ENCODE measurements around the gene NR2F1-AS1. TPM values are rescaled to one million over a fixed set of nuclear protein-coding genes. Genes with fewer than 3 reads are reported as not detected.

Gene NR2F1-AS1
- total RNA-seq, 2 donors from 2014 or later, result 0.69 to 2.4 TPM

DNA sequence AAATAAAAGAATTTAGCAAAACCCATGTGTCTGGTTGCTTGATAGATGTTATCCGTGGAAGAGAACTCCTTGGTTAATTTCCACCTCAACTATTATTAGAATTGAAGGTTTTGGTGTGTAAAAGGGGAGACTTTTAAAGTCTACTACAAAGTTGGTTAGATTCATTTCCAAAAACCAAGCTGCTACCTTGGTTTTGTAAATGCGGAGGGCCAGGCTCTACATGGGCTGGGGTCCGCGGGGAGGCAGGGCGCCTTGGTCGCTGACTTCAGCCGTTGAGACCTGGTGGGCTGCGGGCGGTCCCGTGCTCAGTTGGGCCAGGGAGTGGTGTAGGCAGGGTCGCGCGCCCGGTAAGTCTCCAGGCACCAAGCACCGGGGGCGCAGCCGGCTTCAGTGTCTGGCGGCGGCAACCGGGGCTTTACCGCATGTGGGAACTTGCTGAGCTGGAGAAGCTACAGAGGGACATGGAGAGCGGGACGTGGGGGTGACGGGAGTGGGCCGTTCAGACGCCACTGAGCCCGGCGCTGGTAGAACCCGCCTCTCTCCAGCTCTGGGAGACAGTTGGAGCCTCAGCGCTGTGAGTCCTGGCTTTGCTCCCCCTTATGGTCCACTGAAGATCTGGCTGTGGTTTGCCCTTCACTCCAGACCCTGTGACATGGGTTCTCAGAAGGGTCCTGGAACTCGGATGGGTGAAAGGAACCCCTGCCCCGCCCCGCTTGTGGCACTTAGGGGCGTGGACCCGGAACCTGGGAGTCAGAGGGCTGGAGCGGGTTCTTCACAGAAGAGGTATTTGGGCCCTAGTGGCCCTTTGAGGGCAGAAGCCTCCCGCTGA, 13.8 kb upstream of the NR2F1-AS1 start:
- intact Hi-C loops (cut with DNase I), result no loop called here
- Histone ChIP-seq H3K36me3 (no peaks in the 10 kb centered on the region), H3K9ac (ENCODE audit: low read depth in 2 of 2, low read length in 2 of 2) (no peak overlapping the region), H3K4me1 (no peaks in the 10 kb centered on the region), H3K4me3 (no peak overlapping the region), H3K9me3 (no peaks in the 10 kb centered on the region), H3K27me3 (peaks cover 72% of the 10 kb centered on the region), H3K27ac (no peak overlapping the region)
- TF ChIP-seq, protein P1, sequence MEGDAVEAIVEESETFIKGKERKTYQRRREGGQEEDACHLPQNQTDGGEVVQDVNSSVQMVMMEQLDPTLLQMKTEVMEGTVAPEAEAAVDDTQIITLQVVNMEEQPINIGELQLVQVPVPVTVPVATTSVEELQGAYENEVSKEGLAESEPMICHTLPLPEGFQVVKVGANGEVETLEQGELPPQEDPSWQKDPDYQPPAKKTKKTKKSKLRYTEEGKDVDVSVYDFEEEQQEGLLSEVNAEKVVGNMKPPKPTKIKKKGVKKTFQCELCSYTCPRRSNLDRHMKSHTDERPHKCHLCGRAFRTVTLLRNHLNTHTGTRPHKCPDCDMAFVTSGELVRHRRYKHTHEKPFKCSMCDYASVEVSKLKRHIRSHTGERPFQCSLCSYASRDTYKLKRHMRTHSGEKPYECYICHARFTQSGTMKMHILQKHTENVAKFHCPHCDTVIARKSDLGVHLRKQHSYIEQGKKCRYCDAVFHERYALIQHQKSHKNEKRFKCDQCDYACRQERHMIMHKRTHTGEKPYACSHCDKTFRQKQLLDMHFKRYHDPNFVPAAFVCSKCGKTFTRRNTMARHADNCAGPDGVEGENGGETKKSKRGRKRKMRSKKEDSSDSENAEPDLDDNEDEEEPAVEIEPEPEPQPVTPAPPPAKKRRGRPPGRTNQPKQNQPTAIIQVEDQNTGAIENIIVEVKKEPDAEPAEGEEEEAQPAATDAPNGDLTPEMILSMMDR (IDR thresholded peaks at IDR 0.05), result no peak
- DNase-seq, result no peak

DNA sequence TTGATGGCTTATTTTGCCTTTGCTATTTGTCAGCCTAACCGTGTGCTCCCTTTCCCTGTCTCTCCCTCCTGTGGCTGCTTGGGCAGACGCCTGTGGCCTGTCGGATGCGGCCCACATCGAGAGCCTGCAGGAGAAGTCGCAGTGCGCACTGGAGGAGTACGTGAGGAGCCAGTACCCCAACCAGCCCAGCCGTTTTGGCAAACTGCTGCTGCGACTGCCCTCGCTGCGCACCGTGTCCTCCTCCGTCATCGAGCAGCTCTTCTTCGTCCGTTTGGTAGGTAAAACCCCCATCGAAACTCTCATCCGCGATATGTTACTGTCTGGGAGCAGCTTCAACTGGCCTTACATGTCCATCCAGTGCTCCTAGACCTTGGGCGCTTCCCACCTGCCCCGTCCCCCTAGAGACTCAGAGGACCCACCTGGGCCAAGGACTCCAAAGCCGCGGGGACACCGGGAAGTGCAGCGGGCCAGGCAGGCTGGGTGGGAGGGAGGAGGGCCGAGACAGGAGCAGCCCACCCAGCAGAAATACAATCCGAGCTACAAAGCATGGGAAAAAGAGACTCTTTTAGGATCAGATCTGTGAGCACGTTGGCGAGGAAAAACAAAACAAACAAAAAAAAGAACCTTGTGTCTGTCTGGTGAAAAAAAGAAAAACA, 12.6 kb upstream of the NR2F1-AS1 start:
- Histone ChIP-seq H3K9me3 (no peaks in the 10 kb centered on the region), H3K4me3 (no peak overlapping the region), H3K4me1 (no peaks in the 10 kb centered on the region), H3K9ac (ENCODE audit: low read depth in 2 of 2, low read length in 2 of 2) (no peak overlapping the region), H3K27ac (no peak overlapping the region), H3K36me3 (no peaks in the 10 kb centered on the region), H3K27me3 (peaks cover 68% of the 10 kb centered on the region)
- DNase-seq, result no peak
- intact Hi-C loops (cut with DNase I), result no loop called here
- TF ChIP-seq, protein P1 (IDR thresholded peaks at IDR 0.05), result no peak

DNA sequence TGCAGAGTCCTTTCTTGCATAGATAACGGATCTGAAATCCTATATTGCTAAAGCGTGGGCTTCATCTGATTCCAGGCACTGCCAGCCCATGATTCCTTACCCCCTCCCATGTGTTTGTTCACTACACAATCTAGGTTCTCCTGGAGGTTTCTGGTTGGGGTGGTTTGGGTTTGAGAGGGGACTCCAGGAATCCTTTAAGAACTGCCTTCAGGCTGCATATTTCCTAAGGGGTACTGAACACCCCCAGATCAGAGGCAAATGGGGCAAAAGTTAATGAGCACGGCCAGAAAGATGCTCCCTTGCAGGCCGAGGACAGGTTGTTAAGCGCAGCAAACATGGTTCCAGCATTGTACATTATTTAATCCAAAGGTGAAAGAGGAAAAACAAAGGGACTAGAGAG, 11.9 kb upstream of the NR2F1-AS1 start:
- no peaks in the 10 kb centered on the region for H3K9me3 ChIP-seq
- H3K4me1 ChIP-seq, result no peaks in the 10 kb centered on the region
- TF ChIP-seq, protein P1 (IDR thresholded peaks at IDR 0.05), result no peak
- H3K27me3 ChIP-seq, result peaks cover 64% of the 10 kb centered on the region
- DNase-seq, result no peak
- no peak overlapping the region for H3K9ac ChIP-seq (ENCODE audit: low read depth in 2 of 2, low read length in 2 of 2)
- intact Hi-C loops (cut with DNase I), result no loop called here
- H3K4me3 ChIP-seq, result no peak overlapping the region
- no peaks in the 10 kb centered on the region for H3K36me3 ChIP-seq
- H3K27ac ChIP-seq, result no peak overlapping the region

DNA sequence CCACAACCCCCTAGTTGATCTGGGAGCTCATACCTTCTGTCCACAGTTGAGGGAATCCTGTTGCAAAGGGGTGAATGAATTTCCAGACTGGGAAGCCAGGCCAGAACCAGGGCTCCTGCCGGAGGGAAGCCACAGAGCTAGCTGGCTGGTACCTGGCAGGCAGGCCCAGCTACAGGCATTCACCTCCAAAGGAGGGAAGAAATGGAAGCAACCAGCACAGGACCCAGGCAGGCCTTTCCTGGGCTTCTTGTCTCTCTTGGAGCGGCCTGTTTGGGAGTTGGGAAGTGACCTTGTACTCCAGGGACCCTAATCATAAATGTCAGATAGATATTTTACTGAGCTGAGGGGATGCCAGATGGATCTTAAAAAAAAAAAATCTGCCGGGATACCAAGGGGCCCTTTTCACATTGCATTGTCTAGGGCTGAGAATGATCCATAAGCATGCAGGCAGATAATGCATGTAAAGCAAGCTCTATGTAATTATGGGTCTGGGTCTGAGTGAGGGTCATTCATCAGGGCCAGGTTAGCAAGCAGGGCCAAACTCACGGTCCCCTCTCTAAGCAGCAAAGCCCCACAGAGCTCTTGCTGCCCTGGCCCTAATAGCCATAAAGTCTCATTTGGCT, 10.4 kb upstream of the NR2F1-AS1 start:
- Histone ChIP-seq H3K36me3 (no peaks in the 10 kb centered on the region), H3K4me3 (no peak overlapping the region)

DNA sequence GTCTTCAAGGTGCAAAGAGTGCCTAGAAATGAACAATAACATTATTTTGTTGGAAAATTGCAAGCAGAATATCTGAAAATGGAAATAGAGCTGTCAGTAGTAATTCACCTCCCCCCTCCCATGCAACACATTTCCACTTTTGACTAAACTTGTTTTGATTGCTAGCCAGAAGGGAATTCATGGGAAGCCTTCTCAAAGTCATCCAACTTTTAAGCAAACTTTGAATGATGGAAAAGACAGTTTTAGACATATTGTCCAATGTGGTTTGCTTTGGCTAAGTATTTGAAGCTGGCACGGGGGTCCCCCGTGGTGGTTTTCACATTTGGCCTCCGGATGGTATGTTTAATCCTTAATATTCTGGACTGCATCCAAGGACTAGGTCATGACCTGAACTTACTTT, 9.5 kb upstream of the NR2F1-AS1 start:
- intact Hi-C loops (cut with DNase I), result no loop called here
- DNase-seq, result no peak
- Histone ChIP-seq H3K9ac (ENCODE audit: low read depth in 2 of 2, low read length in 2 of 2) (no peak overlapping the region), H3K36me3 (no peaks in the 10 kb centered on the region), H3K4me1 (no peaks in the 10 kb centered on the region), H3K27me3 (peaks cover 62% of the 10 kb centered on the region), H3K9me3 (no peaks in the 10 kb centered on the region), H3K27ac (no peak overlapping the region), H3K4me3 (no peak overlapping the region)
- TF ChIP-seq, protein P1 (IDR thresholded peaks at IDR 0.05), result no peak

More for the DNA sequence above, 10.4 kb upstream of the NR2F1-AS1 start:
- Histone ChIP-seq H3K9me3 (no peaks in the 10 kb centered on the region), H3K4me1 (no peaks in the 10 kb centered on the region), H3K9ac (ENCODE audit: low read depth in 2 of 2, low read length in 2 of 2) (no peak overlapping the region), H3K27me3 (peaks cover 63% of the 10 kb centered on the region), H3K27ac (no peak overlapping the region)
- no peak for DNase-seq
- intact Hi-C loops (cut with DNase I), result no loop called here
- TF ChIP-seq, protein P1 (IDR thresholded peaks at IDR 0.05), result no peak

All from colonic mucosa (tissue), 4 donors.